Thyroid gland (tissue), 4 donors: Measurements from ENCODE around the gene CD200. TPM values are rescaled to one million over a fixed set of nuclear protein-coding genes. Genes with fewer than 3 reads are reported as not detected.

Experiments used
- DNase-seq, 2 donors: peaks; one replicate each; pipeline ENCODE4 v3.0.0-alpha.2; 2019
- H3K27ac ChIP-seq, 3 donors: fragments of 200-600 bp; sonication (generic); 1 replicate in 2 of 3; 2 replicates in 1 of 3; pipeline ENCODE4 v1.5.1; 2016 to 2019; ENCODE audit warnings: mild to moderate bottlenecking in 1 of 3, moderate library complexity in 1 of 3
- H3K27me3 ChIP-seq: fragments of 200-600 bp; sonication (generic); one replicate; pipeline ENCODE4 v1.5.1; 2019
- H3K36me3 ChIP-seq, 2 donors: fragments of 200-600 bp; sonication (generic); one replicate each; pipeline ENCODE4 v1.5.1; 2016 to 2019
- H3K4me1 ChIP-seq, 2 donors: fragments of 200-600 bp; sonication (generic); one replicate each; pipeline ENCODE4 v1.5.1; 2017 to 2019
- H3K4me3 ChIP-seq, 3 donors: fragments of 200-600 bp; sonication (generic); replicated peaks in 1 of 3; 1 replicate in 2 of 3; 2 replicates in 1 of 3; pipeline ENCODE4 v1.5.1; 2016; ENCODE audit warnings: mild to moderate bottlenecking in 1 of 3
- H3K9me3 ChIP-seq: fragments of 200-600 bp; sonication (generic); one replicate; pipeline ENCODE4 v1.5.1; 2017
- CTCF ChIP-seq, 6 experiments: fragments of 200-600 bp in 3 of 6; fragments of 450-650 bp in 3 of 6; sonication (generic) in 3 of 6; IDR thresholded peaks; one replicate each; pipeline ENCODE4 v1.5.1; 2016 to 2019; ENCODE audit warnings: antibody characterized with exemption in 6 of 6, mild to moderate bottlenecking in 2 of 6, inconsistent platforms in 1 of 6, moderate library complexity in 1 of 6
- POLR2A ChIP-seq, 2 donors: fragments of 450-650 bp; IDR thresholded peaks; one replicate each; pipeline ENCODE4 v1.6.1; 2017; ENCODE audit warnings: antibody characterized with exemption in 2 of 2, mild to moderate bottlenecking in 2 of 2, moderate library complexity in 1 of 2
- WGBS, 2 donors: methylation state at CpG; one replicate each; pipeline ENCODE4 v1.1.5; 2017; 5-methylcytosine and 5-hydroxymethylcytosine counted together
- intact Hi-C: fragments of 100-400 bp; cut with DNase I; formaldehyde crosslinking; loops from one replicate; pipeline ENCODE4 v1.15.1; 2023
- total RNA-seq, 4 donors: library from RNA; depleted of rRNA; stranded (reverse); fragments of >200 nt; gene quantifications; one replicate each; pipeline ENCODE4 v1.2.3, GENCODE V29; 2016

CD200 gene
- total RNA-seq, 4 donors from 2014 or later: 13.2 to 18.7 (median 15.8) TPM

- 90 to 98% methylated on average over 2 of the region's 2 CpGs for WGBS, 2 donors
- intact Hi-C loops: no loop called here
- DNase-seq: no peak
Observed at GRCh38 chr3:112407888-112408702, 75.1 kb downstream of the CD200 start.

GRCh38 chr3:112409041-112409440 lies 76.1 kb downstream of the CD200 start:
- DNase-seq: no peak
- intact Hi-C loops: no loop called here
- Histone ChIP-seq H3K27ac (no peak overlapping the region), H3K36me3 (no peaks in the 10 kb centered on the region), H3K9me3 (no peaks in the 10 kb centered on the region), H3K4me1 (no peaks in the 10 kb centered on the region), H3K27me3 (no peaks in the 10 kb centered on the region), H3K4me3 (no peak overlapping the region)
- TF ChIP-seq POLR2A (IDR thresholded peaks at IDR 0.05) (no peak), CTCF (IDR thresholded peaks at IDR 0.05) (no peak)
- WGBS, 2 donors: 77 to 81% methylated on average over 4 of the region's 4 CpGs

More at GRCh38 chr3:112407888-112408702, 75.1 kb downstream of the CD200 start:
- Histone ChIP-seq H3K9me3 (no peaks in the 10 kb centered on the region), H3K27me3 (no peaks in the 10 kb centered on the region), H3K4me1 (no peaks in the 10 kb centered on the region), H3K4me3 (no peak overlapping the region), H3K27ac (no peak overlapping the region), H3K36me3 (no peaks in the 10 kb centered on the region)
- TF ChIP-seq POLR2A (IDR thresholded peaks at IDR 0.05) (no peak), CTCF (IDR thresholded peaks at IDR 0.05) (no peak)

GRCh38 chr3:112411425-112411824 lies 78.5 kb downstream of the CD200 start:
- intact Hi-C loops: no loop called here
- H3K27ac ChIP-seq: no peak overlapping the region

More at GRCh38 chr3:112411425-112411824, 78.5 kb downstream of the CD200 start:
- no peak for TF ChIP-seq CTCF (IDR thresholded peaks at IDR 0.05)
- TF ChIP-seq POLR2A (IDR thresholded peaks at IDR 0.05): no peak
- Histone ChIP-seq H3K27me3 (no peaks in the 10 kb centered on the region), H3K9me3 (no peaks in the 10 kb centered on the region), H3K4me1 (no peaks in the 10 kb centered on the region), H3K36me3 (no peaks in the 10 kb centered on the region), H3K4me3 (no peak overlapping the region)
- no peak for DNase-seq
- 79 to 86% methylated on average over 3 of the region's 3 CpGs for WGBS, 2 donors

Other genes starting within 250 kb of the CD200 start
- gene C3orf52, start 246.8 kb upstream of the CD200 start, total RNA-seq: 10 to 100 TPM; 32.0 to 62.9 (median 45.9) TPM
- gene GCSAM, start 199.9 kb upstream of the CD200 start, total RNA-seq: under 1 TPM in 2 of 4 donors, not detected in 2; 0.33 to 0.40 TPM
- gene SLC9C1, start 38.9 kb upstream of the CD200 start, total RNA-seq: under 1 TPM in 1 of 4 donors, not detected in 3; 0.11 TPM
- 1 to 10 TPM in 1 of 4 donors, under 1 TPM in 1, not detected in 2; 0.49 to 2.7 TPM for gene BTLA, start 166.3 kb downstream of the CD200 start, total RNA-seq
- 100 to 1,000 TPM in 1 of 4 donors, 10 to 100 TPM in 3; 68.5 to 117 (median 80.9) TPM for gene ATG3, start 228.8 kb downstream of the CD200 start, total RNA-seq
- gene SLC35A5, start 228.9 kb downstream of the CD200 start, total RNA-seq: 10 to 100 TPM; 39.5 to 66.1 (median 60.8) TPM